Measurements from ENCODE around the gene SYNE1.
"Not testable (repeated sequence)": the region's sequence is repeated elsewhere in the genome, so short reads cannot be mapped to it uniquely, and the experiment has no call there.

SYNE1 gene

GRCh38 chr6:152637296-152638047, at the start of gene SYNE1:
Gene SYNE1, minus strand, starts transcription at chr6:152637362. Its CDS starts 9,031 bp downstream, at chr6:152628331.
- no peak for DNase-seq

- DNase-seq = no peak
Measured at GRCh38 chr6:152685819-152686218, 48.7 kb upstream of the SYNE1 start.

- DNase-seq = not testable (repeated sequence)
Measured at GRCh38 chr6:152682935-152683334, 45.8 kb upstream of the SYNE1 start.

GRCh38 chr6:152682141-152682540, 45.0 kb upstream of the SYNE1 start:
- no peak for DNase-seq

- no peak for DNase-seq
Measured at GRCh38 chr6:152680879-152681517, 43.8 kb upstream of the SYNE1 start.

- DNase-seq = no peak
Measured at GRCh38 chr6:152680151-152680550, 43.0 kb upstream of the SYNE1 start.

GRCh38 chr6:152673236-152673635, 36.1 kb upstream of the SYNE1 start:
- DNase-seq = no peak

- no peak for DNase-seq
Measured at GRCh38 chr6:152671171-152671570, 34.0 kb upstream of the SYNE1 start.

- no peak for DNase-seq
Measured at GRCh38 chr6:152669895-152670294, 32.7 kb upstream of the SYNE1 start.

GRCh38 chr6:152661776-152662175, 24.6 kb upstream of the SYNE1 start:
- no peak for DNase-seq

GRCh38 chr6:152651986-152652385, 14.8 kb upstream of the SYNE1 start:
- no peak for DNase-seq

- no peak for DNase-seq
Measured at GRCh38 chr6:152648105-152648504, 10.9 kb upstream of the SYNE1 start.

- not testable (repeated sequence) for DNase-seq
Measured at GRCh38 chr6:152646732-152647131, 9.6 kb upstream of the SYNE1 start.

- no peak for DNase-seq
Measured at GRCh38 chr6:152642578-152643375, 5.6 kb upstream of the SYNE1 start.

- no peak for DNase-seq
Measured at GRCh38 chr6:152636609-152637295, 410 bp downstream of the SYNE1 start.

GRCh38 chr6:152636021-152636608, 1.0 kb downstream of the SYNE1 start:
- no peak for DNase-seq

GRCh38 chr6:152634773-152635172, 2.4 kb downstream of the SYNE1 start:
- DNase-seq = no peak

- DNase-seq = no peak
Measured at GRCh38 chr6:152632121-152632782, 4.9 kb downstream of the SYNE1 start.

GRCh38 chr6:152631376-152631775, 5.8 kb downstream of the SYNE1 start:
- no peak for DNase-seq

GRCh38 chr6:152630832-152631231, 6.3 kb downstream of the SYNE1 start:
- DNase-seq = no peak

- DNase-seq = no peak
Measured at GRCh38 chr6:152625213-152625612, 11.9 kb downstream of the SYNE1 start.

- not testable (repeated sequence) for DNase-seq
Measured at GRCh38 chr6:152614776-152615175, 22.4 kb downstream of the SYNE1 start.
